Fibroblast of peridontal ligament (primary cell): ENCODE data around the gene ICAM2.

Experiments
- DNase-seq: peaks from one replicate; pipeline ENCODE4 v3.0.0-alpha.2; 2010; ENCODE audit errors: extremely low read depth

ICAM2 gene

GRCh38 chr17:64020056-64020766, at the start of gene ICAM2:
Gene ICAM2, minus strand, starts transcription at chr17:64020633. Its CDS starts 13,942 bp downstream, at chr17:64006691.
- no peak for DNase-seq

- no peak for DNase-seq
Observed at GRCh38 chr17:64070213-64070612, 49.8 kb upstream of the ICAM2 start.

GRCh38 chr17:64069143-64069542, 48.7 kb upstream of the ICAM2 start:
- no peak for DNase-seq

- no peak for DNase-seq
Observed at GRCh38 chr17:64067657-64068056, 47.2 kb upstream of the ICAM2 start.

- no peak for DNase-seq
Observed at GRCh38 chr17:64066716-64067115, 46.3 kb upstream of the ICAM2 start.

- no peak for DNase-seq
Observed at GRCh38 chr17:64065161-64065560, 44.7 kb upstream of the ICAM2 start.

GRCh38 chr17:64064331-64064730, 43.9 kb upstream of the ICAM2 start:
- DNase-seq = no peak

- DNase-seq = no peak
Observed at GRCh38 chr17:64063766-64064224, 43.4 kb upstream of the ICAM2 start.

- DNase-seq = no peak
Observed at GRCh38 chr17:64063088-64063487, 42.7 kb upstream of the ICAM2 start.

GRCh38 chr17:64061178-64061898, 40.9 kb upstream of the ICAM2 start:
- DNase-seq = no peak

- no peak for DNase-seq
Observed at GRCh38 chr17:64060331-64060730, 39.9 kb upstream of the ICAM2 start.

- DNase-seq = no peak
Observed at GRCh38 chr17:64059756-64060155, 39.3 kb upstream of the ICAM2 start.

- no peak for DNase-seq
Observed at GRCh38 chr17:64058621-64059020, 38.2 kb upstream of the ICAM2 start.

- no peak for DNase-seq
Observed at GRCh38 chr17:64057701-64058263, 37.3 kb upstream of the ICAM2 start.

- no peak for DNase-seq
Observed at GRCh38 chr17:64056269-64057005, 36.0 kb upstream of the ICAM2 start.

GRCh38 chr17:64055183-64056142, 35.0 kb upstream of the ICAM2 start:
- DNase-seq = no peak

- no peak for DNase-seq
Observed at GRCh38 chr17:64054304-64054703, 33.9 kb upstream of the ICAM2 start.

- no peak for DNase-seq
Observed at GRCh38 chr17:64053101-64053500, 32.7 kb upstream of the ICAM2 start.

GRCh38 chr17:64051153-64051552, 30.7 kb upstream of the ICAM2 start:
- no peak for DNase-seq

- DNase-seq = no peak
Observed at GRCh38 chr17:64048805-64049204, 28.4 kb upstream of the ICAM2 start.

GRCh38 chr17:64045176-64045575, 24.7 kb upstream of the ICAM2 start:
- DNase-seq = no peak
